Measurements from ENCODE around the gene PSMF1.

PSMF1 gene

DNA sequence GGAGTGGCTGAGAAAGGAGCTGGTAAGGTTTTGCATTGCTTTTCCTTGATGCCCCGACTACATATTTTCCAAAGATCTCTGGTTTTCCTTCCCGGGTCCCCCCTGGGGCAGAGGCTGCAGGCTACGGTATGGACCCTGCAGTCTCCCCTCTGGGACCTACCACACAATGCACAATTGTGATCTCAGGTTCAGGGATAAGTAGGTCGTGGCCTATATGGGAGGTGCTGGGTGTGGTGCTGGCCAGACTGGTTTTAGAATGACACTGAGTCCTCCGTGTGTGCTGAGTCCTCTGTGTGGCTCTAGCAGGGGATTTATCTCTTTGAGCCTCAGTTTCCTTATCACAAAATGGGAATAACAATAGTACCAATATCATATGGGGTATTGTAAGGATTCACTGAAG is 85.2 kb downstream of the PSMF1 start:
- Histone ChIP-seq H3K27ac (ENCODE audit: low read length) (no peak overlapping the region), H3K4me3 (ENCODE audit: low read length in 2 of 2) (no peak overlapping the region), H3K27me3 (ENCODE audit: control insufficient read depth in 1 of 2, insufficient read depth in 2 of 2, low read length in 2 of 2) (peaks cover 0 to 12% of the 10 kb centered on the region in 2 donors), H3K4me1 (ENCODE audit: control insufficient read depth, insufficient read depth, low read length) (no peaks in the 10 kb centered on the region), H3K9me3 (ENCODE audit: control insufficient read depth in 2 of 2, low read length in 2 of 2) (no peaks in the 10 kb centered on the region), H3K9ac (ENCODE audit: low read length in 2 of 2) (no peak overlapping the region), H3K36me3 (ENCODE audit: control insufficient read depth in 2 of 2, insufficient read depth in 2 of 2, low read length in 2 of 2) (no peaks in the 10 kb centered on the region)

DNA sequence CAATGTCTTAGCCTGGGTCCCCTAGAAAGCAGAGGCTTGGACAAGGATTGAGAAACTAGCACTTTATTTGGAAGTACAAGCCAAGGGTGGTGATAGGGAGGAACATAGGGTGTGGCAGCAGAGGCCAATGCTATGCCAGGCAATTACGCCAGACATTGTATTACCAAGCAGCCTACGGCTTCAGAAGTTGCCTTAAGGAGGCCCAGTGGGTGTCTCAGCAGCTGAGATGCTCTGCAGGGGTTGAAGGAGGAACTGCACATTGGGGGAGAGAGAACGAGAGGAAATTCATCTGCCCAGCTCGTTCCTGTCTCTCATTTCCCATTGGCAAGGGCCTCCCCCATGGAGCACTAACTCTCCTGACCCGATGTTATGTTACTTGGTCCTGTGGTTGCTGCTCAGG is 85.7 kb downstream of the PSMF1 start:
- H3K9me3 ChIP-seq (ENCODE audit: control insufficient read depth in 2 of 2, low read length in 2 of 2): no peaks in the 10 kb centered on the region
- no peak overlapping the region for H3K4me3 ChIP-seq (ENCODE audit: low read length in 2 of 2)
- H3K9ac ChIP-seq (ENCODE audit: low read length in 2 of 2): no peak overlapping the region
- H3K36me3 ChIP-seq (ENCODE audit: control insufficient read depth in 2 of 2, insufficient read depth in 2 of 2, low read length in 2 of 2): no peaks in the 10 kb centered on the region
- peaks cover 0 to 9% of the 10 kb centered on the region in 2 donors for H3K27me3 ChIP-seq (ENCODE audit: control insufficient read depth in 1 of 2, insufficient read depth in 2 of 2, low read length in 2 of 2)
- H3K4me1 ChIP-seq (ENCODE audit: control insufficient read depth, insufficient read depth, low read length): no peaks in the 10 kb centered on the region
- H3K27ac ChIP-seq (ENCODE audit: low read length): no peak overlapping the region

DNA sequence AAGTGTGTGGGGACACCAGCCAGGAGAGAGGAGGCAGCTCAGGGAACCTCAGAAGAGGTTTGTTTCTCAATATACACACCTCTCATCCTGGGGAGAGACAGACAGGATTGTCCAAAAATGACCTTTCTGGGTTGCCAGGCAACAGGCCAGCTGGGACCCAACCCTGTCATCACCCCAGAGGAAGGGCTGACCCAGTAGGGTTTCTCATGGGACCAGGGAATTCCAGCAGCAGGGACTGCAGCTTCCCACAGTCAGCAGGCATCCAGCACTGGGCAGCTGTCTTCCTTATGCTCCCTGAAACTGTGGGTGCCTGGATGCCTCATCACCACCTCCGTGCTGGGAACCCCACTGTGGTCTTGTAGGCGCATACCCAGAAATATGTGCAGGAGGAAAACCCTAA is 86.2 kb downstream of the PSMF1 start:
- H3K27ac ChIP-seq (ENCODE audit: low read length): no peak overlapping the region
- peaks cover 0 to 11% of the 10 kb centered on the region in 2 donors for H3K27me3 ChIP-seq (ENCODE audit: control insufficient read depth in 1 of 2, insufficient read depth in 2 of 2, low read length in 2 of 2)
- H3K9me3 ChIP-seq (ENCODE audit: control insufficient read depth in 2 of 2, low read length in 2 of 2): no peaks in the 10 kb centered on the region
- no peaks in the 10 kb centered on the region for H3K36me3 ChIP-seq (ENCODE audit: control insufficient read depth in 2 of 2, insufficient read depth in 2 of 2, low read length in 2 of 2)
- no peak overlapping the region for H3K9ac ChIP-seq (ENCODE audit: low read length in 2 of 2)
- no peak overlapping the region for H3K4me3 ChIP-seq (ENCODE audit: low read length in 2 of 2)
- H3K4me1 ChIP-seq (ENCODE audit: control insufficient read depth, insufficient read depth, low read length): no peaks in the 10 kb centered on the region

DNA sequence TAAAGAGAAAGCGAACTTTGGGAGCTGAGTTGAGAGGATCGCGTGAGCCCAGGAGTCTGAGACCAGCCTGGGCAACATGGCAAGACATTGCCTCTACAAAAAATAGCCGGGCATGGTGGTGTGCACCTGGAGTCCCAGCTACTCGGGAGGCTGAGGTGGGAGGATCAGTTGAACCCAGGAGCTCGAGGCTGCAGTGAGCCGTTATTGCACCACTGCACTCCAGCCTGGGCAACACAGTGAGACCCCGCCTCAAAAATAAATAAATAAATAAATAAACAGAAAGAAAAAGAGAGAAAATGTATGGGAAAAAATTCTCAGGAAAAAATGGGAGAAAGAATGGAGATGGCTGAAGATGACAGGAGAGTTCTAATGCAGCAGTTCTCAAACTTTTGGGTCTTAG is 87.4 kb downstream of the PSMF1 start:
- H3K9me3 ChIP-seq (ENCODE audit: control insufficient read depth in 2 of 2, low read length in 2 of 2): no peaks in the 10 kb centered on the region
- no peak overlapping the region for H3K4me3 ChIP-seq (ENCODE audit: low read length in 2 of 2)
- H3K4me1 ChIP-seq (ENCODE audit: control insufficient read depth, insufficient read depth, low read length): no peaks in the 10 kb centered on the region
- no peaks in the 10 kb centered on the region for H3K36me3 ChIP-seq (ENCODE audit: control insufficient read depth in 2 of 2, insufficient read depth in 2 of 2, low read length in 2 of 2)
- H3K27me3 ChIP-seq (ENCODE audit: control insufficient read depth in 1 of 2, insufficient read depth in 2 of 2, low read length in 2 of 2): peaks cover 0 to 11% of the 10 kb centered on the region in 2 donors
- H3K9ac ChIP-seq (ENCODE audit: low read length in 2 of 2): no peak overlapping the region
- no peak overlapping the region for H3K27ac ChIP-seq (ENCODE audit: low read length)

DNA sequence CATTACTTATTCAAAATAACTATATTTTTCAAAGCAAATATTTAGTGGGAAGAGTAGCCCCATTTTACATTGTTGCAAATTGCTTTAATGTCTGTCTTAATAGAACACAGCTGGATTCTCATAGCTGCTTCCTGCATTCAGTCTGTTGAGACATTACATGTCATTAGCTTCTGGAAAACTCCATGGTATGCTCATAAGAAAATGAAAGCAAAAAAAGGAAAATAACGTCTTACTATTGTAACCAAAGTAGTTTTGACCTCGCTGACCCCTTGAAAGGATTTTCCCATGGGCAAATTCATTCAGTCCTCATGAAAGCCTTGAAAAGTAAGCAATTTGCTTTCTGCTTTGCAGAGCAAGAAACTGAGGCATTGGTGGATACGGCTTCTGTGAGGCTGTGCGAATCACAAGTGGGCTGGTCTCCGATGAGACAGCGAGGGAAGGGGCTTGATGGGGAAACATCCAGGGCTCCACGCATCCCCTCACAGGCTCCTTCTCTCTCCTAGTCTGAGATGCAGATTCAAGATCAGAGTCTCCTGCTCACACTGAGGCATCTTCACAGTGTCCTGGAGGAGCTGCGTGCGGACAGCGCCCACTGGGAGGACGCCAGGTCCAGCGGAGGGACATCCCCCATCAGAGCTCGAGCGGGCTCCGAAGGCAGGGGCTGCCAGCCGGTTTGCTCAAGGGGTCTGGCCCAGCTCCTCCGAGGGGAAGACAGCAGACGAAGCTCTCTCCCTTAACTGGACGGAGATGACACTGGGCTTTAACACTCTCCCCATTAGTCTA is 88.2 kb downstream of the PSMF1 start:
- Histone ChIP-seq H3K9me3 (ENCODE audit: control insufficient read depth in 2 of 2, low read length in 2 of 2) (no peaks in the 10 kb centered on the region), H3K36me3 (ENCODE audit: control insufficient read depth in 2 of 2, insufficient read depth in 2 of 2, low read length in 2 of 2) (no peaks in the 10 kb centered on the region), H3K27me3 (ENCODE audit: control insufficient read depth in 1 of 2, insufficient read depth in 2 of 2, low read length in 2 of 2) (peaks cover 0 to 14% of the 10 kb centered on the region in 2 donors), H3K27ac (ENCODE audit: low read length) (no peak overlapping the region), H3K4me3 (ENCODE audit: low read length in 2 of 2) (no peak overlapping the region), H3K4me1 (ENCODE audit: control insufficient read depth, insufficient read depth, low read length) (no peaks in the 10 kb centered on the region), H3K9ac (ENCODE audit: low read length in 2 of 2) (no peak overlapping the region)

DNA sequence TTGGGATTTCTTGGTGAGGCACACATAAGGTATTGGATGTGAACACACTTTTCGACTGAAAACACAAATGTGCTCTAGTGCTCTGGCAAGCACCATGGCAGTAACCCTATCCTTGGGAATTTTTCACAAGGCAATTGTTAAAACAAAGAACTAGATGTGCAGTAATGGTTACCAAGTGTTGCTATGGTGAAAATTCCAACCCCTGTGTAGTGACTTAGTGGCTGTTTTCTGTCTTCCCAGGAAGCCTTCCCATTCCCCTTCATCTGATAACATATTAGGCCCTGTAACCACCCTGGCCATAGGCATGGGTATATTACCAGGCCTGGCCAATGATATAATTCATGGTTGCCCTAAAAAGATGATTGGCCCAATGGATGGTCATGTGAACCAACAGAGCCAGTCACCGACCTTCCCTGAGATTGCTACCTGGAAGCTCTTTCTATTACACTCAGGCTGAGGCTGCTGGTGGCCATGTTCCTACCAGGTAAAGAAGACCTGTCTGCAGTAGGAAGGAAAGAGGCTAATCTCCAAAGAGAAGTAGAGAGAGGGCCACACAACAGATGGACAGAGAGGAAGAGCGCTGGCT is 89.0 kb downstream of the PSMF1 start:
- Histone ChIP-seq H3K27me3 (ENCODE audit: control insufficient read depth in 1 of 2, insufficient read depth in 2 of 2, low read length in 2 of 2) (peaks cover 0 to 20% of the 10 kb centered on the region in 2 donors), H3K9ac (ENCODE audit: low read length in 2 of 2) (no peak overlapping the region), H3K27ac (ENCODE audit: low read length) (no peak overlapping the region), H3K9me3 (ENCODE audit: control insufficient read depth in 2 of 2, low read length in 2 of 2) (no peaks in the 10 kb centered on the region), H3K4me1 (ENCODE audit: control insufficient read depth, insufficient read depth, low read length) (no peaks in the 10 kb centered on the region), H3K36me3 (ENCODE audit: control insufficient read depth in 2 of 2, insufficient read depth in 2 of 2, low read length in 2 of 2) (no peaks in the 10 kb centered on the region), H3K4me3 (ENCODE audit: low read length in 2 of 2) (no peak overlapping the region)

DNA sequence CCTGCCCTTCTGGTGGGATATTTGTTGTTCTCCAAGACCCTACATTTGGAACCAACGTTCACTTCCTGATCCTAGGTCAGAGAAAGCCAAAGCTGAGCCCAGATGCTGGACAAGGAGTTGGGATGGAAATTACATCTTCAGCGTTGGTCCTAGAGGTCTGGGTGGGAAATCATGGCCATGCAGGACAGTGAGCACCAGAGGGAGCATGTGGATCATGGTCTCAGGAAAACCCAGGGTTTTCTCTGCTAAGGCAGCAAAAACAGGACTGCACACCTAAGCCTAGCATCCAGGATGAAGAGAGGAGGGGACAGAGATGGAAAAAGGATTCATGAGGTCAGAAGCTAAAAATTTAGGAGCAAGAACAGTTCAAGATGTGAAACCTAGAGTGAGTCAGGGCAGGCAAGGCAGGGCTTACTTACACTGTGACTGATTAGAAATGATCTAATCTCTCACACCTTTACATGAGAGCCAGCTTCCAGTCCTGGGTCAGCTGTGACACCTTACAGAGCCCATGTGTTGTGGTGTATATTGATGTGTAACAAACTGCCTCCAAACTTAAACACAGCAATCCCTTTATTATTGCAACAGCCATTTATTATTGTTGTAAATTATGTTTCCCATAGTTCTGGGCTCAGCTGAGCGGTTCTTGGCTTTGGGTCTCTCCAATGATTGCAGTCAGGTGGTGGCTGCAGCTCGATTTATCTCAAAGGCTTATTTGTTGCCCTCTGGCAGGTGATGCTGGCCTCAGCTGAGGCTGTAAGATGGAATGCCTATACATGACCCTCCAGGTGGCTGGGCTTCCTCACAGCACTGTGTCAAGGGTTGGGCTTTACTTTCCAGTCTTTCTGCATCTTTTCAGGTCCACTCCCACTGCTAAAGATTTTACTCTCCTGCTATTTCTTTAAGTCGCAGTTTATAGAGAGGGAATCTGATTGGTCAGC is 91.3 kb downstream of the PSMF1 start:
- H3K9ac ChIP-seq (ENCODE audit: low read length in 2 of 2): no peak overlapping the region
- peaks cover 5% of the 10 kb centered on the region for H3K4me1 ChIP-seq (ENCODE audit: control insufficient read depth, insufficient read depth, low read length)
- no peak overlapping the region for H3K4me3 ChIP-seq (ENCODE audit: low read length in 2 of 2)
- H3K27ac ChIP-seq (ENCODE audit: low read length): no peak overlapping the region
- peaks cover 0 to 18% of the 10 kb centered on the region in 2 donors for H3K27me3 ChIP-seq (ENCODE audit: control insufficient read depth in 1 of 2, insufficient read depth in 2 of 2, low read length in 2 of 2)
- no peaks in the 10 kb centered on the region for H3K9me3 ChIP-seq (ENCODE audit: control insufficient read depth in 2 of 2, low read length in 2 of 2)
- H3K36me3 ChIP-seq (ENCODE audit: control insufficient read depth in 2 of 2, insufficient read depth in 2 of 2, low read length in 2 of 2): no peaks in the 10 kb centered on the region

DNA sequence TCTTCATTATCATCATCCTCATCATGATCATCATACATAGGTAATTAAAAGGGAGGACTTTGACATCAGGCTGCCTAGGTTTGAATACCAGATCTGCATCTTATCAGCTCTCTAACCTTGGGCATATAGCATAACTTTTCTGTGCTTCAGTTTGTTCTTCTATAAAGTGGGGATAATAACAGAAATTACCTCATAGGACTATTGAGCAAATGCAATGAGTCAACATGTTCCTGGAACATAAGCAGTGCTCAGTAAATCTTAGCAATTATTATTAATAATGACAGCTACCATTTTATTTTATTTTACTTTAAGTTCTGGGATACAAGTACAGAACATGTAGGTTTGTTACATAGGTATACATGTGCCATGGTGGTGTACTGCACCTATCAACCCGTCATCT is 92.1 kb downstream of the PSMF1 start:
- Histone ChIP-seq H3K27ac (ENCODE audit: low read length) (no peak overlapping the region), H3K27me3 (ENCODE audit: control insufficient read depth in 1 of 2, insufficient read depth in 2 of 2, low read length in 2 of 2) (peaks cover 4 to 18% of the 10 kb centered on the region in 2 donors)

DNA sequence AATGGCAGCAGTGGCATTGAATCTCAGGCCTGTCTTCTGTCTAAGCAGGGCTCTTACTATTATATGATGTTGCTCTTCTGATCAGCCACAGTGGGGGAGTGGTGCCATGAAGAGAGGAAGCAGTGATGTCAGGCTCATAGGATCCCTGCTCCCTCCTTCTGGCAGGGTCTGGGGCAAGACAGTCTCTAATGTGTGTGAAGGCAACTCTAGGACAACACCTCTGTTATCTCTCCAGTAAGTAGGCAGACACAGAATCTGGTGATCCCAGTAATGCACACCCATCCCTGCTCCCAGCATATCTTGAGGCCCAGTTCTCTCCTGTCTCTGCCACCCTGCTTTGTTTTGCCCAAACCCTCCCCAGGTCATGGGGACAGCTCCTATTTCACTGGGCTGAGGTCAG is 93.6 kb downstream of the PSMF1 start:
- H3K27ac ChIP-seq (ENCODE audit: low read length): no peak overlapping the region
- no peak overlapping the region for H3K9ac ChIP-seq (ENCODE audit: low read length in 2 of 2)
- peaks cover 5% of the 10 kb centered on the region for H3K4me1 ChIP-seq (ENCODE audit: control insufficient read depth, insufficient read depth, low read length)
- H3K27me3 ChIP-seq (ENCODE audit: control insufficient read depth in 1 of 2, insufficient read depth in 2 of 2, low read length in 2 of 2): peaks cover 4 to 22% of the 10 kb centered on the region in 2 donors
- H3K36me3 ChIP-seq (ENCODE audit: control insufficient read depth in 2 of 2, insufficient read depth in 2 of 2, low read length in 2 of 2): no peaks in the 10 kb centered on the region
- no peak overlapping the region for H3K4me3 ChIP-seq (ENCODE audit: low read length in 2 of 2)
- H3K9me3 ChIP-seq (ENCODE audit: control insufficient read depth in 2 of 2, low read length in 2 of 2): no peaks in the 10 kb centered on the region

More for the DNA sequence above, 92.1 kb downstream of the PSMF1 start:
- no peaks in the 10 kb centered on the region for H3K9me3 ChIP-seq (ENCODE audit: control insufficient read depth in 2 of 2, low read length in 2 of 2)
- H3K4me1 ChIP-seq (ENCODE audit: control insufficient read depth, insufficient read depth, low read length): peaks cover 5% of the 10 kb centered on the region
- no peaks in the 10 kb centered on the region for H3K36me3 ChIP-seq (ENCODE audit: control insufficient read depth in 2 of 2, insufficient read depth in 2 of 2, low read length in 2 of 2)
- no peak overlapping the region for H3K4me3 ChIP-seq (ENCODE audit: low read length in 2 of 2)
- no peak overlapping the region for H3K9ac ChIP-seq (ENCODE audit: low read length in 2 of 2)

DNA sequence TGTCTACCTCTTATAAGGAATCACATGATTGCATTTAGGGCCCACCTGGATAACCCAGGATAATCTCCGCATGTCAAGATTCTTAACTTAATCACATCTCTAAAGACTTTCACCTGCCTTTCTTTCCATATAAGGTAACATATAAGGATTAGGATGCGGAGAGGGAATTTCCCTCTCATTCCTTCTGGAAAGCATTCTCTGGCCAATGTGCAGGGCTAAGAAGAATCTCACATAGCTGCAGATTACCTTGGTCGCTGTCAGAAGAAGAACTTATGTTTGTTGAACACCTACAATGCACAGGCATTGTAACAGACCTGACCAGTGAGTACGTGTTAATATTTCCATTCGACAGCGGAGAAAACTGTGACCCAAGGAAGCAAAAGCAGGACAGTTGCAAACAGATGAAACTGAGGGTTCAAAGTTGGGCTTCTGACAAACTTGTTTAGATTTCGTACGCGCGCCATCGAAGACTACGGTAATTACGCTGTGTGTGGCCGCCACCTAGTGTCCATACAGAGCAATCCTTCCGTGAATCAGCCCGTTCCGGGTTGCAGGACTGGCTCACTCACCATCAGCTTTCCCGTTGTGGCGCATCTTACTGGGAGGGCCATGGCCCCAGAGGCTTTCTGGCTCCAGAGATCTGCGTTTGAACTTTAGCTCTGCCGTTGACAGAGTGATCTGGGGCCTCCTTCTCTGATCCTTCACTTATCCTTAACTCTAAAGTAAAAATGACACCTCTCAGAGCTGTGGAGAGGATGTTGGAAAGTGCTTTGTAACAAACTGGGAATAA is 94.4 kb downstream of the PSMF1 start:
- Histone ChIP-seq H3K9ac (ENCODE audit: low read length in 2 of 2) (no peak overlapping the region), H3K36me3 (ENCODE audit: control insufficient read depth in 2 of 2, insufficient read depth in 2 of 2, low read length in 2 of 2) (no peaks in the 10 kb centered on the region), H3K4me1 (ENCODE audit: control insufficient read depth, insufficient read depth, low read length) (peaks cover 5% of the 10 kb centered on the region), H3K27me3 (ENCODE audit: control insufficient read depth in 1 of 2, insufficient read depth in 2 of 2, low read length in 2 of 2) (peaks cover 4 to 20% of the 10 kb centered on the region in 2 donors), H3K27ac (ENCODE audit: low read length) (no peak overlapping the region), H3K9me3 (ENCODE audit: control insufficient read depth in 2 of 2, low read length in 2 of 2) (no peaks in the 10 kb centered on the region), H3K4me3 (ENCODE audit: low read length in 2 of 2) (peak overlapping the region in 1 of 2 donors; percentile 47)
